Progenitor cell of endocrine pancreas (in vitro differentiated cells): ENCODE results near the gene ZNF497. TPM values are rescaled to one million over a fixed set of nuclear protein-coding genes. Genes with fewer than 3 reads are reported as not detected.

Experiments
- DNase-seq: peaks from one replicate; pipeline ENCODE4 v3.0.0; 2021; ENCODE audit warnings: low spot score; ENCODE audit not compliant: unreplicated experiment
- H3K27ac Mint-ChIP-seq: 2 replicates; pipeline ENCODE4 v1.8.0; 2021; ENCODE audit warnings: mild to moderate bottlenecking, moderate library complexity, mixed read lengths
- H3K27me3 Mint-ChIP-seq: 2 replicates; pipeline ENCODE4 v1.8.0; 2021; ENCODE audit warnings: mixed read lengths
- H3K36me3 Mint-ChIP-seq: 2 replicates; pipeline ENCODE4 v1.8.0; 2022; ENCODE audit warnings: mixed read lengths; ENCODE audit not compliant: insufficient read depth
- H3K4me1 Mint-ChIP-seq: 2 replicates; pipeline ENCODE4 v1.8.0; 2021; ENCODE audit warnings: low read depth, mixed read lengths
- H3K4me3 Mint-ChIP-seq: 2 replicates; pipeline ENCODE4 v1.8.0; 2021; ENCODE audit warnings: low read depth, mild to moderate bottlenecking, moderate library complexity, mixed read lengths
- H3K9me3 Mint-ChIP-seq: 2 replicates; pipeline ENCODE4 v1.8.0; 2021; ENCODE audit warnings: low read depth, mixed read lengths
- total RNA-seq: library from RNA; stranded (reverse); gene quantifications from 2 replicates; pipeline ENCODE4 v1.2.1, GENCODE V29; 2021
- TF ChIP-seq, protein P1 (sequence below): fragments of 200-600 bp; sonication (generic); IDR thresholded peaks from one replicate; pipeline ENCODE4 v1.5.0; 2021; ENCODE audit warnings: antibody characterized with exemption, mild to moderate bottlenecking; ENCODE audit not compliant: unreplicated experiment

Gene ZNF497
- total RNA-seq, 1 donor from 2014 or later: 13.4 TPM

DNA sequence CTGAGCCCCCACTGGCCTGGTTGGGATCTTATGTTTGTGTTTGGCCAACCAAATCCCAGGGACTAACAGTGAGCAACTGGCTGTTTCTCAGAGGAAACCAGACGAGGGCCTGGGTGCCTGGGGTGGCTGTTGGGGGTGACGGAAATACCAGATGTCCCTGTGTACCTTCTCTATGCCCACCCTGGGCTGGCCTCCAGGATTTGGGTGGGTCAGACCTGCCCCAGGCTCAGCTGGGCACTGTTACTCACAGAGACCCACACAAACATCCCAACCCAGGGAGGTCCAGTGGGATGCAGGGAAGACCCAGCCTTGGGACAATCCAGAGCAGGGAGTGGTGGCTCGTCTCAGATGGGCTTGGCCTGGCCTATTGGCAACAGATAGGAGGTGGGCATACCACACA is 26.9 kb downstream of the ZNF497 start:
- Mint-ChIP-seq H3K4me3 (no peak overlapping the region), H3K36me3 (peaks cover 21% of the 10 kb centered on the region), H3K27ac (no peak overlapping the region), H3K9me3 (no peaks in the 10 kb centered on the region), H3K4me1 (peaks cover 4% of the 10 kb centered on the region), H3K27me3 (no peaks in the 10 kb centered on the region)
- TF ChIP-seq, protein P1, sequence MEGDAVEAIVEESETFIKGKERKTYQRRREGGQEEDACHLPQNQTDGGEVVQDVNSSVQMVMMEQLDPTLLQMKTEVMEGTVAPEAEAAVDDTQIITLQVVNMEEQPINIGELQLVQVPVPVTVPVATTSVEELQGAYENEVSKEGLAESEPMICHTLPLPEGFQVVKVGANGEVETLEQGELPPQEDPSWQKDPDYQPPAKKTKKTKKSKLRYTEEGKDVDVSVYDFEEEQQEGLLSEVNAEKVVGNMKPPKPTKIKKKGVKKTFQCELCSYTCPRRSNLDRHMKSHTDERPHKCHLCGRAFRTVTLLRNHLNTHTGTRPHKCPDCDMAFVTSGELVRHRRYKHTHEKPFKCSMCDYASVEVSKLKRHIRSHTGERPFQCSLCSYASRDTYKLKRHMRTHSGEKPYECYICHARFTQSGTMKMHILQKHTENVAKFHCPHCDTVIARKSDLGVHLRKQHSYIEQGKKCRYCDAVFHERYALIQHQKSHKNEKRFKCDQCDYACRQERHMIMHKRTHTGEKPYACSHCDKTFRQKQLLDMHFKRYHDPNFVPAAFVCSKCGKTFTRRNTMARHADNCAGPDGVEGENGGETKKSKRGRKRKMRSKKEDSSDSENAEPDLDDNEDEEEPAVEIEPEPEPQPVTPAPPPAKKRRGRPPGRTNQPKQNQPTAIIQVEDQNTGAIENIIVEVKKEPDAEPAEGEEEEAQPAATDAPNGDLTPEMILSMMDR: no peak
- DNase-seq: no peak

DNA sequence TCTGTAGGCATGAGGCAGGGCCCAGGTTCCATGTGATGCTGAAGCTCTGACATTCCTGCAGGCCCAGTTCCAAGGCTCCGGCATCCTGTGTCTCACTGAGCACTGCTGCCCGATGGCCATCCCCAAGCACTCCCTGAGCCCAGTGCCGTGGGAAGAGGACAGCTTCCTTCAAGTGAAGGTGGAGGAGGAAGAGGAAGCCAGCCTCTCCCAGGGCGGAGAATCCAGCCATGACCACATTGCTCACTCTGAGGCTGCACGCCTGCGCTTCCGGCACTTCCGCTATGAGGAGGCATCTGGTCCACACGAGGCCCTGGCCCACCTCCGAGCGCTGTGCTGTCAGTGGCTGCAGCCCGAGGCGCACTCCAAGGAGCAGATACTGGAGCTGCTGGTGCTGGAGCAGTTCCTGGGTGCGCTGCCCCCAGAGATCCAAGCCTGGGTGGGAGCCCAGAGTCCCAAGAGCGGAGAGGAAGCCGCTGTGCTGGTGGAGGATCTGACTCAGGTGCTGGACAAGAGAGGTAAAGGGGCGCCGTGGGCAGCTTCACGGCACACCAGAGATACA is 27.8 kb downstream of the ZNF497 start:
- Mint-ChIP-seq H3K27ac (no peak overlapping the region), H3K27me3 (no peaks in the 10 kb centered on the region), H3K4me1 (peaks cover 7% of the 10 kb centered on the region), H3K9me3 (no peaks in the 10 kb centered on the region), H3K4me3 (no peak overlapping the region), H3K36me3 (peaks cover 18% of the 10 kb centered on the region)
- TF ChIP-seq, protein P1: no peak
- no peak for DNase-seq

DNA sequence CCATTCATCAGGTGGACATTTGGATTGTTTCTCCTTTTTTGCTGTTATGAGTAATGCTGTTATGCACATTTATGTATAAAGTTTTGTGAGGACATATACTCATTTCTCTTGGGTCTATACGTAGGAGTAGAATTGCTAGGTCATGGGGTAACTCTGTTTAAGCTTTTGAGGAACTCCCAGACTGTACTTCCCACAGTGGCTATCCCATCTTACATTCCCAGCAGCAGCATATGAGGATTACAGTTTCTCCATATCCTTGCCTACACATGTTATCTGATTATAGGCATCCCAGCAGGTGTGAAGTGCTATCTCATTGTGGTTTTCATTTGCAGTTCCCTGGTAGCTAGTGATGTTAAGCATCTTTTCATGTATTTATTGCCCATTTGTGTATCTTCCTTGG is 29.9 kb downstream of the ZNF497 start:
- no peak for DNase-seq
- H3K36me3 Mint-ChIP-seq: peaks cover 6% of the 10 kb centered on the region

DNA sequence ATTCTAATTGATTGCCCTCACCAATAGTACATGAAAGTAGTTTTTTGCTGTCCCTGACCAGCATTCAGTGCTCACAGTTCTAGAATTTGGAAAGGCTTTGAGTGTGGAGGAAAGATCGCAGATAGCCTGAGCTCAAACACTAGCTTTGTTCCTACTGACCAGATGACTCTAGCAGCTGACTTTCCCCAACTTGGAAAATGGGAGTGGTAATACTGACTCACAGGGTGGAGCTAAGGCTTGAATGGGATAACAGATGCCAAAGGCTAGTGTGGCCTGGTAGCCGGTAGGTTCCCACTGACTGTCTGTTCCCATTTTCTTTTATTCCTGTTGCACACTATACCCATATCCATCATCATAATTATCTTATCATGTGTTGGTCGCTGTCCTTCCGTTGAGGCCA is 32.1 kb downstream of the ZNF497 start:
- Mint-ChIP-seq H3K4me1 (peaks cover 10% of the 10 kb centered on the region), H3K9me3 (no peaks in the 10 kb centered on the region), H3K27me3 (no peaks in the 10 kb centered on the region), H3K27ac (no peak overlapping the region), H3K36me3 (peaks cover 2% of the 10 kb centered on the region), H3K4me3 (no peak overlapping the region)
- no peak for DNase-seq
- TF ChIP-seq, protein P1: no peak

More for the DNA sequence above, 29.9 kb downstream of the ZNF497 start:
- Mint-ChIP-seq H3K27ac (no peak overlapping the region), H3K4me1 (peaks cover 10% of the 10 kb centered on the region), H3K9me3 (no peaks in the 10 kb centered on the region), H3K27me3 (no peaks in the 10 kb centered on the region), H3K4me3 (no peak overlapping the region)
- TF ChIP-seq, protein P1: no peak

DNA sequence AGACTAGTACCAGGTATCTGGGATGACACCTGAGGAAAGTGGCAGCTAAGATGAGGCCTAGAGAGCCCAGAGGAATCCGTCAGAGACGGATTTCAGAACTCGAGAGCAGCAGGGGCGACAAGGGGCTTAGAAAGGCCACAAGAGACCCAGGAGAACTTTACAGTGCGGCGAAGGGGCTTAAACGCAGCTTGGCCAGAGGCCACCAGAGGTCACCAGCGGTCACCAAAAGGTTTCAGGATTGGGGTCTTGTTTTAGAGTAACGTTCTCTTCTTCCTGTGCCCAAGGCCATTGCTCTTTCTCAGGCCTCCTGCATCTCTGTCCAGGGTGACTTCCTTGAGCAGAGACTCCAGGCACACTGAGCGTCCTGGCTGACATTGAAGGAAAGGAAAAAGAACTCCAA is 33.6 kb downstream of the ZNF497 start:
- peaks cover 10% of the 10 kb centered on the region for H3K4me1 Mint-ChIP-seq
- no peaks in the 10 kb centered on the region for H3K9me3 Mint-ChIP-seq
- TF ChIP-seq, protein P1: peak; percentile 60
- DNase-seq: peak; percentile 28
- H3K36me3 Mint-ChIP-seq: no peaks in the 10 kb centered on the region
- H3K27me3 Mint-ChIP-seq: no peaks in the 10 kb centered on the region
- H3K27ac Mint-ChIP-seq: peak overlapping the region; percentile 11
- no peak overlapping the region for H3K4me3 Mint-ChIP-seq
